ENCODE data around the gene ZNF584.

- TF ChIP-seq, protein P1, sequence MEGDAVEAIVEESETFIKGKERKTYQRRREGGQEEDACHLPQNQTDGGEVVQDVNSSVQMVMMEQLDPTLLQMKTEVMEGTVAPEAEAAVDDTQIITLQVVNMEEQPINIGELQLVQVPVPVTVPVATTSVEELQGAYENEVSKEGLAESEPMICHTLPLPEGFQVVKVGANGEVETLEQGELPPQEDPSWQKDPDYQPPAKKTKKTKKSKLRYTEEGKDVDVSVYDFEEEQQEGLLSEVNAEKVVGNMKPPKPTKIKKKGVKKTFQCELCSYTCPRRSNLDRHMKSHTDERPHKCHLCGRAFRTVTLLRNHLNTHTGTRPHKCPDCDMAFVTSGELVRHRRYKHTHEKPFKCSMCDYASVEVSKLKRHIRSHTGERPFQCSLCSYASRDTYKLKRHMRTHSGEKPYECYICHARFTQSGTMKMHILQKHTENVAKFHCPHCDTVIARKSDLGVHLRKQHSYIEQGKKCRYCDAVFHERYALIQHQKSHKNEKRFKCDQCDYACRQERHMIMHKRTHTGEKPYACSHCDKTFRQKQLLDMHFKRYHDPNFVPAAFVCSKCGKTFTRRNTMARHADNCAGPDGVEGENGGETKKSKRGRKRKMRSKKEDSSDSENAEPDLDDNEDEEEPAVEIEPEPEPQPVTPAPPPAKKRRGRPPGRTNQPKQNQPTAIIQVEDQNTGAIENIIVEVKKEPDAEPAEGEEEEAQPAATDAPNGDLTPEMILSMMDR (IDR thresholded peaks at IDR 0.05): no peak
- no peak for TF ChIP-seq POLR2A (IDR thresholded peaks at IDR 0.05)
Observed at GRCh38 chr19:58429745-58430144, 21.3 kb downstream of the ZNF584 start.

Data from sigmoid colon (tissue), 3 donors.